Measurements from ENCODE around the gene PRKAG2.

GRCh38 chr7:151724920-151725584, 151.9 kb downstream of the PRKAG2 start:
- TF ChIP-seq CTCF (IDR thresholded peaks at IDR 0.05): no peak
- TF ChIP-seq POLR2A (IDR thresholded peaks at IDR 0.05): no peak

All from thyroid gland (tissue), 4 donors.